GM18873 (cell line): ENCODE data around the gene C6.
"Not testable (repeated sequence)": the region's sequence is repeated elsewhere in the genome, so short reads cannot be mapped to it uniquely, and the experiment has no call there.

Source experiments
- ATAC-seq: cut with Tn5 transposase; IDR thresholded peaks from one replicate; pipeline ENCODE4 v1.9.1; 2021; ENCODE audit warnings: mild to moderate bottlenecking, moderate library complexity, moderate number of reproducible peaks; ENCODE audit not compliant: unreplicated experiment, low FRiP score

Gene C6

GRCh38 chr5:41213340-41213739, at the start of gene C6:
TSS of gene C6 (minus strand) at chr5:41213532. CDS start at chr5:41203230, 10,302 bp downstream.
- no peak for ATAC-seq

- ATAC-seq, result no peak
These were observed 43.1 kb upstream of the C6 start for GRCh38 chr5:41256400-41256799.

GRCh38 chr5:41253109-41253508, 39.8 kb upstream of the C6 start:
- no peak for ATAC-seq

- ATAC-seq, result no peak
These were observed 38.7 kb upstream of the C6 start for GRCh38 chr5:41252036-41252435.

GRCh38 chr5:41250351-41250987, 37.1 kb upstream of the C6 start:
- ATAC-seq, result no peak

GRCh38 chr5:41247135-41247534, 33.8 kb upstream of the C6 start:
- no peak for ATAC-seq

- no peak for ATAC-seq
These were observed 33.0 kb upstream of the C6 start for GRCh38 chr5:41246376-41246775.

- ATAC-seq, result no peak
These were observed 30.2 kb upstream of the C6 start for GRCh38 chr5:41243558-41243957.

GRCh38 chr5:41240985-41241384, 27.7 kb upstream of the C6 start:
- no peak for ATAC-seq

GRCh38 chr5:41240390-41240789, 27.1 kb upstream of the C6 start:
- no peak for ATAC-seq

- ATAC-seq, result no peak
These were observed 21.1 kb upstream of the C6 start for GRCh38 chr5:41234475-41234874.

GRCh38 chr5:41232797-41233196, 19.5 kb upstream of the C6 start:
- no peak for ATAC-seq

- ATAC-seq, result not testable (repeated sequence)
These were observed 16.9 kb upstream of the C6 start for GRCh38 chr5:41230276-41230675.

- no peak for ATAC-seq
These were observed 10.6 kb upstream of the C6 start for GRCh38 chr5:41223962-41224361.

- no peak for ATAC-seq
These were observed 6.4 kb upstream of the C6 start for GRCh38 chr5:41219658-41220269.

- ATAC-seq, result no peak
These were observed 5.8 kb upstream of the C6 start for GRCh38 chr5:41218929-41219657.

- ATAC-seq, result no peak
These were observed 850 bp upstream of the C6 start for GRCh38 chr5:41214182-41214581.

- no peak for ATAC-seq
These were observed 397 bp downstream of the C6 start for GRCh38 chr5:41212935-41213334.

- no peak for ATAC-seq
These were observed 1.9 kb downstream of the C6 start for GRCh38 chr5:41211417-41211816.

GRCh38 chr5:41205475-41205874, 7.9 kb downstream of the C6 start:
- not testable (repeated sequence) for ATAC-seq

- ATAC-seq, result no peak
These were observed 10.3 kb downstream of the C6 start for GRCh38 chr5:41203033-41203432.
